ENCODE measurements around the gene PADI3.

The PADI3 gene

DNA sequence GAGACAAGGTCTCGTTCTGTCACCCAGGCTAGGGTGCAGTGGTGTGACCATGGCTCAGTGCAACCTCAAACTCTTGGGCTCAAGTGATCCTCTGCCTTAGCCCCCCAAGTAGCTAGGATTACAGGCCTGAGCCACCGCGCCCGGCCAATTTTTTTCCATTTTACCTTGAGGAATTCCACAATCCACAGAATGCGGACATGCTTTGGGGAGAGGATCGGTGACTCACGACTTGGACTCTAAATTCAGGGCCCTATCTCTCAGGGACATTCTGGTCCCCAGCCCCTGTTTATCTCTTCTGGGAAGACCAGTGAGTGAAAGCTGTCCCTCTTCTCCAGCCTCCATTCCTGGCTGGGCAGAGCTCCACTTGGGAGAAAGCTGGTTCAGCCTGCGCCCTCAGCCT lies 38.7 kb upstream of the PADI3 start:
- DNase-seq = no peak
- Mint-ChIP-seq H3K4me3 (no peak overlapping the region), H3K27ac (no peak overlapping the region), H3K4me1 (ENCODE audit: low read depth) (peaks cover 37% of the 10 kb centered on the region), H3K36me3 (ENCODE audit: low read depth) (no peaks in the 10 kb centered on the region), H3K27me3 (peaks cover 74% of the 10 kb centered on the region), H3K9me3 (no peaks in the 10 kb centered on the region)

DNA sequence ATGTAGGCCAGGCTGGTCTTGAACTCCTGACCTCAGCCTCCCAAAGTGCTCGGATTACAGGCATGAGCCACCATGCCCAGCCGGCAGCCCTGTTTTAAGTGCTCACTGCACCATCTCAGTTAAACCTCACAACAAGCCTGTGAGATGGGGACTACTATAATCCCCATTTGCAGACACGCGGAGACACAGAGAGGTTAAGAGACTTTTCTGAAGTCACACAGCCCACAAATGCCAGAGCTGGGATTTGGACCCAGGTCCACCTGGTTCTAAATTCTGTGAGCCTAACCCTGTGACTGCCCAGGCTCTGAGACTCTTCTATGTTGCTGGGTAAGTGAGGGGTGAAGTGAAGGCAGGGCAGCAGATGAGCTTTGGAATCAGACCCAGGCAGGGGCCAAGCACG lies 37.5 kb upstream of the PADI3 start:
- no peak overlapping the region for H3K27ac Mint-ChIP-seq
- no peaks in the 10 kb centered on the region for H3K9me3 Mint-ChIP-seq
- no peaks in the 10 kb centered on the region for H3K36me3 Mint-ChIP-seq (ENCODE audit: low read depth)
- H3K27me3 Mint-ChIP-seq = peaks cover 74% of the 10 kb centered on the region
- H3K4me3 Mint-ChIP-seq = no peak overlapping the region
- no peak for DNase-seq
- peaks cover 37% of the 10 kb centered on the region for H3K4me1 Mint-ChIP-seq (ENCODE audit: low read depth)

GRCh38 chr1:17212009-17212408 lies 36.9 kb upstream of the PADI3 start:
- no peak overlapping the region for H3K27ac Mint-ChIP-seq

DNA sequence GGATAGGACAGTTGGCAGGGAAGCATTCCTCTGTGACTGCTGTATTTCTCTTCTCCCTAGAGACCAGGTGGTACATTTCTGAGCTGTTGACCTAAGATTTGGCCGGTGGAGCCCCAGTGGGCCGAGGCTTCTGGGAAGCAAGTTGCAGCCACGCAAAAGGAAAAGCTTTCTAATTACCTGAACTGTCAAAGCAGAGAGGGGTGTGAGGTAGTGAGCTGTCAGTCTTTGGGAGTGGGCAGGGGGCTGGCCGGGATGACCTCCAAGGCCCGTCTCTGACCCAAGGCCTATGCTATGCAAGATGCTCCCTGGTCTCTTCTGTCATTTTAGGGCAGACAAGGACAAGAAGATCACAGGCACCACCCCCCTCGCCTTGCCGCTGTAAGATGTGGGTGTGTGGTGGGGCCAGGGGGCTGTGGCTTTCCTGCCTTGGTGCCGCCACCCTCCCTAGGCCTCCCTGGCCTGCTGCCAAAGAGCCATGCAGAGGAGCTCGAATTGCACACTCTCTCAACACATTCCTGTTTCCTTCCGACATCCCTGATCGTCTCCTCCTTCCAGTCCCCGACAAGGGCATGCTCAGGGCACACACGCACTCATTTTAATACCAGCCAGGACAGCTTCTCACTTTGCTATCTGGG lies 36.3 kb upstream of the PADI3 start:
- peak overlapping the region; percentile 18 for H3K4me3 Mint-ChIP-seq
- DNase-seq = peak; percentile 72
- H3K27me3 Mint-ChIP-seq = peaks cover 71% of the 10 kb centered on the region
- H3K27ac Mint-ChIP-seq = no peak overlapping the region
- no peaks in the 10 kb centered on the region for H3K36me3 Mint-ChIP-seq (ENCODE audit: low read depth)
- no peaks in the 10 kb centered on the region for H3K9me3 Mint-ChIP-seq
- peaks cover 30% of the 10 kb centered on the region for H3K4me1 Mint-ChIP-seq (ENCODE audit: low read depth)

More at GRCh38 chr1:17212009-17212408, 36.9 kb upstream of the PADI3 start:
- H3K4me3 Mint-ChIP-seq = no peak overlapping the region
- H3K27me3 Mint-ChIP-seq = peaks cover 74% of the 10 kb centered on the region
- no peaks in the 10 kb centered on the region for H3K36me3 Mint-ChIP-seq (ENCODE audit: low read depth)
- H3K9me3 Mint-ChIP-seq = no peaks in the 10 kb centered on the region
- H3K4me1 Mint-ChIP-seq (ENCODE audit: low read depth) = peaks cover 36% of the 10 kb centered on the region
- DNase-seq = no peak

DNA sequence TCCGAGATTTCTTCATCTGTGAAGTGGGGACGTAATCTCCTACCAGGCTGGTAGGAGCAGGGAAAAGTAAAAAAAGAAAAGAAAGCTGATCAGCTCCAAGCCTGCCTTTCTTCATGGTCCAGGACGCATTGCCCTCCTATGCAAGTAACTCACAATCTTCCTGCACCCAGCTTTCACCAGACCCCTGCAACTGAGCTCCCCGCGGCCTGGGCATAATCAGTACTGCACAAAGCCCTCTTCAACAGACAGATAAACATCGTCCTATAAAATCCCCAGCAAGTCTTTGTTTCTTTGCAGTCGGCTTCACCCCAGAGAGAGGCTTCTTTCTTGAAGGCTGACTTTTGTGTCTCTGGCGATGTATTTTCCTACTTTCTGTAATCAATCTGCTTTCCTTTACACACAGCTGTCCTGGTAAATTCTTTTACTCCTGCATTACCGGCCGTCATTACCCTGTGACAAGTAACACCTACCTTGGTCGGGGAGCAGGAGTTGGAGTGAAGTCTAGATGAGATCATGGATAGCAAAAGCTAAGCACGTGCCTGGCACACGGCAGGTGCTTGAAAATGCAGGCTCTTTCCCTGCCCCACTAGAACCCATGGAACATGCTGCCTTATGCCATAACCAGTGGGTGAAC lies 35.6 kb upstream of the PADI3 start:
- no peak for DNase-seq
- Mint-ChIP-seq H3K4me3 (no peak overlapping the region), H3K4me1 (ENCODE audit: low read depth) (peaks cover 23% of the 10 kb centered on the region), H3K27ac (no peak overlapping the region), H3K36me3 (ENCODE audit: low read depth) (no peaks in the 10 kb centered on the region), H3K9me3 (no peaks in the 10 kb centered on the region), H3K27me3 (peaks cover 73% of the 10 kb centered on the region)

DNA sequence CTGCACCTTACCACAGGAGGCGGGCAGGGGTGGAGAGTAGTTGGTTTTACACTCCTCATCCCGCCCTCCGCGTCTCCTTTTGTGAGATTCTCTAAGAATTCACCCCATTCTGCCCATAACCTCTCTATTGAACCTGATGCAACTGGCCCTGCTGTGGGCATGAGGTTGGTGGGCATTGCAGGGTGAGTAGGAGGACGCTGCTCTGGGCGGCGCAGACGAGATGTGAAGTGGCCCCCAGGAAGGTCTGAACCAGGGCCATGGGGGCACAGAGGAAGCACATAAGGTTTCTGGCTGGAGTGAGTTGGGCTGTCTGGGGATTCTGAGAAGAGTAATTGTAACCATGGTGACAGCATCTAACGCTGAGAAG lies 35.1 kb upstream of the PADI3 start:
- Mint-ChIP-seq H3K27me3 (peaks cover 71% of the 10 kb centered on the region), H3K4me3 (no peak overlapping the region), H3K9me3 (no peaks in the 10 kb centered on the region), H3K4me1 (ENCODE audit: low read depth) (peaks cover 21% of the 10 kb centered on the region), H3K36me3 (ENCODE audit: low read depth) (no peaks in the 10 kb centered on the region), H3K27ac (no peak overlapping the region)
- no peak for DNase-seq

DNA sequence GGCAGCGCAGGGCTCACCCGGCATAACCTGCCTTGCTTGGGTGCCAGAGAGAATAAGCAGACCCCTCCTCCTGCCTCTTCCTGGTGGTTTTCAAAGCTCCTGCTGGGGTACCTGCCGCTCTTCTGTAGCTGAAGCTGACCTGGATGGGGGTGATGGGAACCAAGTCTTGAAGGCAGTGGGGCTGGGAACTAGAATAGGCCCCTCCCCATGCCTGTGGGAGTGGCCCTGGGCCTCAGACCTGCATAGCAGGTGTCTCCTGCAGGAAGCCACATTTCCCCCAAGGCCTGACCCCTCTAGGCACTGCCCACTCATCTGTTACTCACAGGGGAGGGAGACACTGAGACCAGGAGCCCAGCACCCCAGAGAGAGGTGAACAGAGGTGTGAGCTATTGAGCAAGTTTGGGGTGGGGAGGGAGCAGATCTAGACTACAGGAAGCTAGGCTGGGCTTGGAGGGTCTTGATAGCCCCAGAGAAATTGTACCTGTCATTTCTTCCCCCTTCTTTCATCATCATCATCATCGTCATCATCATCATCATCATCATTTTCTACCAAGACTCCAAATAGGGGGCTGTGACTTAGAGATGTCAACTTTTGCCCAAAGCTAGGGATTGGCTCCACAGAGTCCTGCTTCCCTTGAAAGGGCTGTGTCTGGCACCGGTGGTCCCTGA lies 33.9 kb upstream of the PADI3 start:
- Mint-ChIP-seq H3K36me3 (ENCODE audit: low read depth) (no peaks in the 10 kb centered on the region), H3K27me3 (peaks cover 62% of the 10 kb centered on the region), H3K4me3 (no peak overlapping the region), H3K4me1 (ENCODE audit: low read depth) (peaks cover 21% of the 10 kb centered on the region), H3K27ac (no peak overlapping the region), H3K9me3 (no peaks in the 10 kb centered on the region)
- DNase-seq = no peak

GRCh38 chr1:17215545-17215890 lies 33.4 kb upstream of the PADI3 start:
- H3K27me3 Mint-ChIP-seq = peaks cover 60% of the 10 kb centered on the region
- peaks cover 21% of the 10 kb centered on the region for H3K4me1 Mint-ChIP-seq (ENCODE audit: low read depth)
- H3K36me3 Mint-ChIP-seq (ENCODE audit: low read depth) = no peaks in the 10 kb centered on the region
- no peaks in the 10 kb centered on the region for H3K9me3 Mint-ChIP-seq
- no peak overlapping the region for H3K27ac Mint-ChIP-seq
- no peak for DNase-seq
- no peak overlapping the region for H3K4me3 Mint-ChIP-seq

GRCh38 chr1:17216078-17216477 lies 32.8 kb upstream of the PADI3 start:
- peaks cover 19% of the 10 kb centered on the region for H3K4me1 Mint-ChIP-seq (ENCODE audit: low read depth)
- no peak overlapping the region for H3K4me3 Mint-ChIP-seq
- no peaks in the 10 kb centered on the region for H3K36me3 Mint-ChIP-seq (ENCODE audit: low read depth)
- H3K27me3 Mint-ChIP-seq = peaks cover 56% of the 10 kb centered on the region
- no peak for DNase-seq
- no peak overlapping the region for H3K27ac Mint-ChIP-seq
- no peaks in the 10 kb centered on the region for H3K9me3 Mint-ChIP-seq

- no peaks in the 10 kb centered on the region for H3K9me3 Mint-ChIP-seq
- H3K4me3 Mint-ChIP-seq = no peak overlapping the region
- H3K27me3 Mint-ChIP-seq = peaks cover 50% of the 10 kb centered on the region
- no peaks in the 10 kb centered on the region for H3K36me3 Mint-ChIP-seq (ENCODE audit: low read depth)
- H3K4me1 Mint-ChIP-seq (ENCODE audit: low read depth) = peaks cover 9% of the 10 kb centered on the region
- no peak overlapping the region for H3K27ac Mint-ChIP-seq
- DNase-seq = no peak
Observed at GRCh38 chr1:17217607-17218006, 31.3 kb upstream of the PADI3 start.

DNA sequence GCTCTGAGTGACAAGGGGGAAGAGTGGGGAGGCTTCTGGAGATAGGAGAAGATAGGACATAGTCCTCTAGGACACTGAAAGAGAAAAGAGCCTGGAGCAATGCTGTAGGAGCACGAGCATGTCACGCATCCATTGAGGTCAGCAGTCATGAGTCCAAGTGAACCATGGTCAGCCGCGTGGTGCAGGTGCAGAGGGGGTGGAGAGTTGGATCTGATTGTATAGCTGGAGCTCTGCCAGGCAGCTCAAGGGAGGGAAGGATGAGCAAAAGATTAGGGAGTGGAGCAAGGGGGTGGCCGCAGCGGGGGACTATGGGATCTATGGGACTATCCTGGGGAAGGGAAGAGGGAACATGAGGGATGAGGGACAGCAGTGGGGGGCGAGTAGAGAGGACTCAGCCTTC lies 30.0 kb upstream of the PADI3 start:
- Mint-ChIP-seq H3K9me3 (no peaks in the 10 kb centered on the region), H3K4me1 (ENCODE audit: low read depth) (no peaks in the 10 kb centered on the region), H3K27ac (no peak overlapping the region), H3K4me3 (no peak overlapping the region), H3K27me3 (peaks cover 38% of the 10 kb centered on the region), H3K36me3 (ENCODE audit: low read depth) (no peaks in the 10 kb centered on the region)
- no peak for DNase-seq

- H3K9me3 Mint-ChIP-seq = no peaks in the 10 kb centered on the region
- peaks cover 26% of the 10 kb centered on the region for H3K27me3 Mint-ChIP-seq
- no peaks in the 10 kb centered on the region for H3K36me3 Mint-ChIP-seq (ENCODE audit: low read depth)
- no peak overlapping the region for H3K27ac Mint-ChIP-seq
- no peaks in the 10 kb centered on the region for H3K4me1 Mint-ChIP-seq (ENCODE audit: low read depth)
- no peak for DNase-seq
- H3K4me3 Mint-ChIP-seq = no peak overlapping the region
Observed at GRCh38 chr1:17220287-17220686, 28.6 kb upstream of the PADI3 start.

DNA sequence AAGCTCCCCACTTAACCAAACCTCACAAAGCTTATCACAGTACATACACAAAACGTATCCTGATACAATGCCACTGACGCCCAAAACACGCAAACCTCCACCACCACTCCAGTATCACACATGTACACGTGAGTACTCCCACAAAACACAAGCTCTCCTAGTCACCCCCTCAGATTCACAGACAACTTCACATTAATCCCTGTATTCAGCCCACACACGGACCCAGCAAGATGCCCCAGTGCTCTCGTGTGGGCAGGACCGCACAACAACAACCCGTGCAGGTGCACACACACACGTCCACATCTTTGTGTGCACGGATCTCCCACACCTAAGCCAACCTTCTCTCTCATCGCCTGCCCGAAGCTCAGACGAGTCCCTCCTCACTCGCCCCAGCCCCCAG lies 26.3 kb upstream of the PADI3 start:
- Mint-ChIP-seq H3K9me3 (no peaks in the 10 kb centered on the region), H3K27ac (no peak overlapping the region), H3K36me3 (ENCODE audit: low read depth) (no peaks in the 10 kb centered on the region), H3K4me1 (ENCODE audit: low read depth) (no peaks in the 10 kb centered on the region), H3K4me3 (no peak overlapping the region), H3K27me3 (peaks cover 15% of the 10 kb centered on the region)
- no peak for DNase-seq

DNA sequence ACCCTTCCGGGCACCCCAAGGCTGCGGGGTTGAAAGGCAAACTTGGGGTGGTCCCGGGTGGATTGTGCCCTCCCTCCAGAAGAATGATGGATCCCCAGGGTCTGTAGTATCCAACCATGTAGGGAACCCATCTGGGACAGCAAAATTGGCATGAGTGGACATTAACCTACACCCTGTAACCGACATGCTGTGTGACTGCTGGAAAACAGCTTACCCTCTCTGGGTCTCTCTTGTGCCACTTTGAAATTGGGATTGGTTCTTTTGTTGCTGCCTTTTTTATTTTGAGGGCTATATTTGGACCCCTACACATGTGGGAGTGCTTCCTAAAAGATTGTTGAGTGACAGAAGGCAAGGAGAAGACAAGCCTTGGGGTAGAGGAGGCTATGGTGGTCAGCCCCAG lies 24.5 kb upstream of the PADI3 start:
- Mint-ChIP-seq H3K36me3 (ENCODE audit: low read depth) (no peaks in the 10 kb centered on the region), H3K4me1 (ENCODE audit: low read depth) (no peaks in the 10 kb centered on the region), H3K9me3 (no peaks in the 10 kb centered on the region), H3K27me3 (peaks cover 13% of the 10 kb centered on the region), H3K4me3 (no peak overlapping the region), H3K27ac (no peak overlapping the region)
- DNase-seq = no peak

GRCh38 chr1:17225140-17225539 lies 23.8 kb upstream of the PADI3 start:
- Mint-ChIP-seq H3K27me3 (peaks cover 13% of the 10 kb centered on the region), H3K4me1 (ENCODE audit: low read depth) (no peaks in the 10 kb centered on the region), H3K27ac (no peak overlapping the region), H3K9me3 (no peaks in the 10 kb centered on the region), H3K4me3 (no peak overlapping the region), H3K36me3 (ENCODE audit: low read depth) (no peaks in the 10 kb centered on the region)
- no peak for DNase-seq
